ENCODE data around the gene GABARAP.

- no peak for TF ChIP-seq POLR2A (IDR thresholded peaks at IDR 0.05; ENCODE audit: low read depth, low read length)
- no peak for TF ChIP-seq POLR2AphosphoS5 (IDR thresholded peaks at IDR 0.05; ENCODE audit: low read depth, low read length)
- no peak for TF ChIP-seq TAF1 (IDR thresholded peaks at IDR 0.05; ENCODE audit: low read depth, low read length)
- no peak for TF ChIP-seq POU2F2 (IDR thresholded peaks at IDR 0.05; ENCODE audit: low read depth, low read length)
- TF ChIP-seq SPI1 (IDR thresholded peaks at IDR 0.05; ENCODE audit: low read depth, low read length): no peak
- TF ChIP-seq PAX5 (IDR thresholded peaks at IDR 0.05; ENCODE audit: insufficient read depth, low read length, severe bottlenecking): no peak
These were observed 25.8 kb downstream of the GABARAP start for GRCh38 chr17:7216242-7217112.

All from GM12891 (cell line).